GM12878 (cell line): ENCODE data around the gene C1orf52. TPM values are rescaled to one million over a fixed set of nuclear protein-coding genes. Genes with fewer than 3 reads are reported as not detected.
A peak's percentile ranks its signal among the peaks of the same experiment; 100 is the strongest.

ENCODE experiments used
- ATAC-seq: fragments of 200-7000 bp; cut with Tn5 transposase; 3 replicates; pipeline ENCODE4 v1.9.1; 2020; ENCODE audit warnings: mild to moderate bottlenecking, moderate library complexity
- Bru-seq: library from RNA; stranded (reverse); fragments of 400-500 nt; gene quantifications from one replicate; lab custom pipeline; 2021; lab: Mats Ljungman, UMichigan
- BruChase-seq, 2 experiments: library from RNA; stranded (reverse); fragments of 400-500 nt; gene quantifications; one replicate each; lab custom pipeline; 2021; lab: Mats Ljungman, UMichigan
- BruUV-seq: library from RNA; stranded (reverse); fragments of 400-500 nt; replicated peaks from 2 replicates; lab custom pipeline; 2021; lab: Mats Ljungman, UMichigan
- CTCF ChIA-PET: fragments of 300-600 bp; sonication (Branson Sonifier 250); formaldehyde crosslinking; extraction: SDS; loops from one replicate; lab custom pipeline; 2021; ENCODE audit warnings: inconsistent platforms; lab: Yijun Ruan, JAX
- POLR2A ChIA-PET: fragments of 350-600 bp; formaldehyde crosslinking; extraction: SDS; loops from one replicate; lab custom pipeline; 2021; ENCODE audit warnings: inconsistent platforms; lab: Charles Lee
- RAD21 ChIA-PET: fragments of 300-600 bp; sonication (Branson Sonifier 250); formaldehyde crosslinking; loops from one replicate; lab custom pipeline; 2023; ENCODE audit warnings: antibody characterized with exemption; ENCODE audit not compliant: unreplicated experiment; lab: Charles Lee
- SMC1A ChIA-PET: fragments of 300-600 bp; sonication (Branson Sonifier 250); formaldehyde crosslinking; loops from one replicate; lab custom pipeline; 2023; ENCODE audit not compliant: unreplicated experiment, uncharacterized antibody; lab: Charles Lee
- DNase-seq: peaks from one replicate; pipeline ENCODE4 v3.0.0-alpha.2; 2011; ENCODE audit warnings: low read depth, low spot score
- FAIRE-seq: peaks from 3 replicates; lab custom pipeline; 2011; peaks lifted over from hg19 to GRCh38; lab: Jason Lieb, UNC
- H2AFZ ChIP-seq: 2 replicates; pipeline ENCODE4 v1.6.0; 2011; ENCODE audit warnings: low read depth, low read length, control low read depth; ENCODE audit not compliant: control insufficient read depth
- H3K27ac ChIP-seq: 2 replicates; pipeline ENCODE4 v1.5.1; 2011; ENCODE audit warnings: control low read depth; ENCODE audit not compliant: control insufficient read depth, insufficient read depth
- H3K27me3 ChIP-seq, 2 experiments: replicated peaks in 1 of 2; 2 replicates each; pipeline versions ENCODE4 v1.6.0 to v1.6.1; 2011; ENCODE audit warnings: low read length in 1 of 2; ENCODE audit not compliant: control insufficient read depth in 2 of 2, insufficient read depth in 2 of 2
- H3K36me3 ChIP-seq, 2 experiments: 2 replicates each; pipeline ENCODE4 v1.5.1; 2011; ENCODE audit warnings: low read length in 1 of 2; ENCODE audit not compliant: control insufficient read depth in 2 of 2, insufficient read depth in 2 of 2
- H3K4me1 ChIP-seq: 2 replicates; pipeline ENCODE4 v1.6.1; 2011; ENCODE audit warnings: mild to moderate bottlenecking, low read length, moderate library complexity, mixed read lengths; ENCODE audit not compliant: control insufficient read depth, insufficient read depth
- H3K4me2 ChIP-seq: 2 replicates; pipeline ENCODE4 v1.6.0; 2011; ENCODE audit warnings: control low read depth; ENCODE audit not compliant: control insufficient read depth, insufficient read depth
- H3K4me3 ChIP-seq: fragments of 200-600 bp; sonication (generic); 2 replicates; pipeline ENCODE4 v1.5.1; 2016
- H3K79me2 ChIP-seq: 2 replicates; pipeline ENCODE4 v1.6.0; 2011; ENCODE audit warnings: low read length; ENCODE audit not compliant: control insufficient read depth, insufficient read depth
- H3K9ac ChIP-seq: 2 replicates; pipeline ENCODE4 v1.8.0; 2011; ENCODE audit warnings: low read length, control low read depth, mixed read lengths; ENCODE audit not compliant: control insufficient read depth, insufficient read depth
- H3K9me3 ChIP-seq: replicated peaks from 3 replicates; pipeline ENCODE4 v1.5.1; 2011; ENCODE audit warnings: mild to moderate bottlenecking, low read length; ENCODE audit not compliant: control insufficient read depth, insufficient read depth
- H4K20me1 ChIP-seq: 2 replicates; pipeline ENCODE4 v1.6.0; 2011; ENCODE audit not compliant: control insufficient read depth, insufficient read depth
- FOS ChIP-seq: IDR thresholded peaks from 3 replicates; pipeline ENCODE4 v1.6.1; 2011; ENCODE audit warnings: borderline replicate concordance; ENCODE audit not compliant: insufficient read length; ENCODE audit errors: extremely low read depth
- GABPA ChIP-seq: IDR thresholded peaks from 2 replicates; pipeline ENCODE4 v1.6.1; 2014; ENCODE audit warnings: antibody characterized with exemption, low read depth, mild to moderate bottlenecking, inconsistent platforms
- HSF1 ChIP-seq: fragments of 150-350 bp; IDR thresholded peaks from 2 replicates; pipeline ENCODE4 v1.6.1; 2014; ENCODE audit warnings: mild to moderate bottlenecking, low read depth, low read length
- PML ChIP-seq: IDR thresholded peaks from 2 replicates; pipeline ENCODE4 v1.6.1; 2012; ENCODE audit warnings: low read length, inconsistent platforms
- POLR2AphosphoS2 ChIP-seq: IDR thresholded peaks from 2 replicates; pipeline ENCODE4 v1.6.1; 2011; ENCODE audit warnings: low read depth, mild to moderate bottlenecking, low read length, improper control_type of control experiment, moderate library complexity
- RAD21 ChIP-seq: IDR thresholded peaks from 2 replicates; pipeline ENCODE4 v1.6.1; 2011; ENCODE audit warnings: mild to moderate bottlenecking, low read depth, low read length, moderate library complexity; ENCODE audit not compliant: insufficient read depth
- REST ChIP-seq: IDR thresholded peaks from 2 replicates; pipeline ENCODE4 v1.6.1; 2012; ENCODE audit warnings: mild to moderate bottlenecking, low read depth, low read length
- TAF1 ChIP-seq: IDR thresholded peaks from 2 replicates; pipeline ENCODE4 v1.6.1; 2011; ENCODE audit warnings: mild to moderate bottlenecking, low read depth, low read length, borderline replicate concordance
- WGBS: methylation state at CpG from one replicate; pipeline ENCODE4 v1.1.6; 2016; ENCODE audit warnings: low lambda C conversion rate; ENCODE audit not compliant: insufficient replicate concordance, insufficient coverage; ENCODE audit errors: missing lambda C conversion rate; 5-methylcytosine and 5-hydroxymethylcytosine counted together
- in situ Hi-C: fragments of 300-500 bp; cut with MboI; formaldehyde crosslinking; loops from 9 replicates; pipeline ENCODE4 v1.14.3; 2018; ENCODE audit warnings: mixed read lengths
- intact Hi-C: fragments of 100-400 bp; cut with micrococcal nuclease; formaldehyde crosslinking; loops from one replicate; pipeline ENCODE4 v1.14.2; 2022; ENCODE audit not compliant: unreplicated experiment
- long read RNA-seq, 2 experiments: library from polyadenylated mRNA; unstranded; transcript quantifications; one replicate each; pipeline ENCODE4 v2.0.0, GENCODE V29; 2019 to 2020
- polyA minus RNA-seq, 3 experiments: library from RNA; depleted of rRNA, polyadenylated mRNA; stranded (reverse); fragments of >200 nt; gene quantifications; 2 replicates each; pipeline ENCODE4 v1.2.3, GENCODE V29; 2011
- polyA plus RNA-seq, 11 experiments: library from polyadenylated mRNA; depleted of rRNA in 4 of 11; unstranded in 6 of 11; stranded (reverse) in 5 of 11; fragments of >200 nt; fragmentation: Nextera tagmentation in 4 of 11; fragmentation: Illumina TruSeq in 1 of 11; extraction: Ambion mirVana in 4 of 11; extraction: Trizol in 1 of 11; gene quantifications; 1 replicate in 1 of 11; 2 replicates in 10 of 11; pipeline versions ENCODE4 v1.2.1 to v1.2.3, GENCODE V29; 2011 to 2016; ENCODE audit warnings: inconsistent platforms in 2 of 11, missing spikeins in 2 of 11, low read depth in 1 of 11
- total RNA-seq, 4 experiments: library from RNA; depleted of rRNA in 3 of 4; stranded (reverse); fragments of >200 nt in 3 of 4; fragmentation: Illumina TruSeq in 1 of 4; extraction: Trizol in 1 of 4; gene quantifications; 2 replicates each; pipeline versions ENCODE4 v1.2.1 to v1.2.3, GENCODE V29; 2013 to 2021
- TF ChIP-seq, protein P1 (sequence below): IDR thresholded peaks from 2 replicates; pipeline ENCODE4 v1.6.1; 2012; ENCODE audit warnings: low read depth, low read length, improper control_type of control experiment

The C1orf52 gene
- 27.3 and 46.0 TPM in 2 replicates for total RNA-seq (2013; cell fraction: nucleolus; rRNA removed)
- 20.4 and 26.8 TPM in 2 replicates for total RNA-seq (2014; rRNA removed)
- 16.4 and 16.6 TPM in 2 replicates for total RNA-seq (2014; rRNA removed; fragmentation: Illumina TruSeq; extraction: Trizol)
- total RNA-seq (2021), result 13.8 and 16.8 TPM in 2 replicates
- 8.3 TPM for polyA plus RNA-seq (2011; ENCODE audit: low read depth)
- polyA plus RNA-seq (2011; rRNA removed), result 22.9 and 34.8 TPM in 2 replicates
- polyA plus RNA-seq (2011; cell fraction: cytosol; rRNA removed), result 15.5 and 23.5 TPM in 2 replicates
- 29.2 and 30.7 TPM in 2 replicates for polyA plus RNA-seq (2011; cell fraction: nucleus; rRNA removed)
- polyA plus RNA-seq (2012), result 18.7 and 19.6 TPM in 2 replicates
- polyA plus RNA-seq (2014; fragmentation: Illumina TruSeq; extraction: Trizol), result 12.8 and 15.1 TPM in 2 replicates
- 10 to 100 TPM in 1 of 2 experiments, 1 to 10 TPM in 1; 9.4 to 17.1 TPM for polyA plus RNA-seq (2014; fragmentation: Nextera tagmentation; extraction: Ambion mirVana)
- 18.1 and 27.3 TPM in 2 replicates for polyA plus RNA-seq (2014; rRNA removed)
- 10 to 100 TPM; 37.6 to 39.5 TPM for polyA plus RNA-seq (2016; fragmentation: Nextera tagmentation; extraction: Ambion mirVana)
- 6.2 and 15.9 TPM in 2 replicates for polyA minus RNA-seq (2011; rRNA and poly(A)+ RNA removed)
- polyA minus RNA-seq (2011; cell fraction: cytosol; rRNA and poly(A)+ RNA removed), result 5.6 and 14.2 TPM in 2 replicates
- 10.6 and 15.5 TPM in 2 replicates for polyA minus RNA-seq (2011; cell fraction: nucleus; rRNA and poly(A)+ RNA removed)
- Bru-seq, nascent RNA, result percentile 95 among the genes with signal in this experiment
- percentile 90 among the genes with signal in this experiment for BruChase-seq, experiment 1, labeled RNA remaining after a 6-hour chase
- percentile 96 among the genes with signal in this experiment for BruChase-seq, experiment 2, labeled RNA remaining after a 2-hour chase
- long read RNA-seq, experiment 1, transcript C1orf52-203 (3 exons, 1,219 nt), result major isoform, 11 of 14 reads
- long read RNA-seq, experiment 1, partial matches to known transcripts, result 0 of 14 reads
- long read RNA-seq, experiment 1, other reads (novel, unspliced or antisense), result 0 of 14 reads
- long read RNA-seq, experiment 2, transcript C1orf52-203 (3 exons, 1,219 nt), result major isoform, 72 of 103 reads
- long read RNA-seq, experiment 2, transcript C1orf52-201 (4 exons, 3,391 nt), result minor isoform, 27 of 103 reads
- long read RNA-seq, experiment 2, partial matches to known transcripts, result 3 of 103 reads
- long read RNA-seq, experiment 2, other reads (novel, unspliced or antisense), result 1 of 103 reads

- DNase-seq (no peak), ATAC-seq (peak; percentile 96), FAIRE-seq (peak; percentile 61)
- no peaks in the 10 kb centered on the region for H3K9me3 ChIP-seq
- no peaks in the 10 kb centered on the region for H4K20me1 ChIP-seq
- peak within 1 kb of the TSS; percentile 83 for H2AFZ ChIP-seq
- ChIA-PET RAD21 (interaction anchor here (0.7 to 3.7 kb wide), 12 partner anchors 11 to 779 kb away, joined by 3 to 30 read pairs (median 6); partner anchors contain the start of gene BCL10), SMC1A (interaction anchor here (0.6 to 11.0 kb wide), 7 partner anchors 9 to 324 kb away, joined by 3 to 110 read pairs (median 5); partner anchors contain the start of gene BCL10), CTCF (interaction anchor here (0.6 to 12.1 kb wide), 39 partner anchors 8 to 1800 kb away, joined by 3 to 229 read pairs (median 5); partner anchors contain the start of gene BCL10), POLR2A (interaction anchor here (0.6 to 6.6 kb wide), 8 partner anchors 9 to 345 kb away, joined by 3 to 61 read pairs (median 4); partner anchors contain the start of gene BCL10)
- under 1% methylated on average over 47 of the region's 65 CpGs for WGBS
- TSS peak; percentile 57 for BruUV-seq
- peak within 1 kb of the TSS; percentile 99 for H3K4me3 ChIP-seq
- intact Hi-C loops, result loop anchor here (1.0 to 5.0 kb wide), 3 partner anchors 17 to 477 kb away; partner anchors contain the start of gene BCL10
- in situ Hi-C loops, result loop anchor here (5.0 kb wide), 2 partner anchors 147 to 312 kb away; no protein-coding TSS in a partner anchor
- H3K4me2 ChIP-seq, result peak within 1 kb of the TSS; percentile 82
- peak within 1 kb of the TSS; percentile 78 for H3K9ac ChIP-seq
- peak within 1 kb of the TSS; percentile 69 for H3K27ac ChIP-seq
- H3K36me3 ChIP-seq, result peaks cover 0 to 3% of the 10 kb centered on the region in 2 experiments; a peak in 2 of 4 replicates
- peaks cover 18% of the 10 kb centered on the region for H3K79me2 ChIP-seq
- no peaks in the 10 kb centered on the region for H3K27me3 ChIP-seq
- H3K4me1 ChIP-seq, result no peaks in the 10 kb centered on the region
- TF ChIP-seq PML, result peak; percentile 93
- TF ChIP-seq TAF1, result peak; percentile 80
- TF ChIP-seq RAD21, result peak; percentile 62
- TF ChIP-seq FOS, result no peak
- peak; percentile 92 for TF ChIP-seq GABPA
- TF ChIP-seq POLR2AphosphoS2, result peak; percentile 76; the same call in 1 of the 2 replicates
- TF ChIP-seq, protein P1, sequence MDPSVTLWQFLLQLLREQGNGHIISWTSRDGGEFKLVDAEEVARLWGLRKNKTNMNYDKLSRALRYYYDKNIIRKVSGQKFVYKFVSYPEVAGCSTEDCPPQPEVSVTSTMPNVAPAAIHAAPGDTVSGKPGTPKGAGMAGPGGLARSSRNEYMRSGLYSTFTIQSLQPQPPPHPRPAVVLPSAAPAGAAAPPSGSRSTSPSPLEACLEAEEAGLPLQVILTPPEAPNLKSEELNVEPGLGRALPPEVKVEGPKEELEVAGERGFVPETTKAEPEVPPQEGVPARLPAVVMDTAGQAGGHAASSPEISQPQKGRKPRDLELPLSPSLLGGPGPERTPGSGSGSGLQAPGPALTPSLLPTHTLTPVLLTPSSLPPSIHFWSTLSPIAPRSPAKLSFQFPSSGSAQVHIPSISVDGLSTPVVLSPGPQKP, result peak; percentile 72
- no peak for TF ChIP-seq HSF1
- no peak for TF ChIP-seq REST
These were observed at the start of gene C1orf52 for GRCh38 chr1:85259118-85259911. C1orf52 (minus strand) TSS chr1:85259662; CDS start chr1:85259633, 29 bp downstream.
